ENCODE data around the gene ATRN.

The ATRN gene

DNA sequence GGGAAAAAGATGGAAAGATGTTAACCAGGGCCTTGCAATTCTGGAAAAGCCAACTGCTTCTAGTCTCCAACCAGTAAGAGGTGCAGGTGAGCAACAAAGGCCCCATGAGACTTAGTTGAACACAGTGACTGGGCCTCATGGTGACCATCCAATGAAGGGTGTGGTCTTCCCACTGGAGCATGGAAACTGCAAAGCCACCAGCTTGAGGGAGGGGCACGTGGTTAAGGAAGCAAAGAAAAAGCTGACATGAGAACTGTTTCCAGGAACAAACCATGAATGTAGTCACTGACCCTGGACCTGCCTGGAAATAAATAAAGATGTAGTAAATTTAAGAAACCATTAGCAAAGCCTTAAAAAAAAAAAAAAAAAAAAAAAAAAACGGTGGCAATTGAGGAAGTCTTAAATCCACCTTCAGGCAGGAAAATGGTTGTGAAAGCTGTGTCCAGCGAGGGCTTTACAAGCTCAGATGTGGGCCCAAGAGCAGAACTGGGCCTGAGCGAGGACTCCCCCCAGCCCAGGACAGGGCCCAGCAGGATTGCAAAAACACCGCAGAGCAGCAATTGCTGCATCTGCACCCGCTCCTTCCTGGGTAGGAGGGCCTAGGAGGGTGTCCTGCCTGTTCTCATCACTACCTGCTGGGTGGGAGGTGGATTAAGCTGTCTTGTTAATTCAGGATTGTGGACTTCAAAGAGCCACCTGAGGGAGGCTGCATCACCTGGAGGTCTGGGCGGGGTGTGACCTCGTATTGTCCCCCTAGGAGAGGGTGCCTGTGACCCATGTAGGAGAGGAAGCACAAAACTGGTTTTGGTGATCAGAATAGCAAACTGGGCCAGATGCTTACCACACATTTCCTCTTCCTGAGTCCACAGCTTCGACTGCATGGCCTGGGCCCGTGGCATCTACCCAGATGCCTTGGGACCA lies 182.1 kb downstream of the ATRN start:
- Mint-ChIP-seq H3K27me3 (ENCODE audit: low read depth) (peaks cover 20% of the 10 kb centered on the region), H3K27ac (peak overlapping the region; percentile 62 to 85 (median 80)), H3K36me3 (ENCODE audit: low read depth) (peaks cover 20% of the 10 kb centered on the region), H3K9me3 (no peaks in the 10 kb centered on the region), H3K4me1 (peaks cover 25% of the 10 kb centered on the region), H3K4me3 (no peak overlapping the region)
- TF ChIP-seq, protein P1, sequence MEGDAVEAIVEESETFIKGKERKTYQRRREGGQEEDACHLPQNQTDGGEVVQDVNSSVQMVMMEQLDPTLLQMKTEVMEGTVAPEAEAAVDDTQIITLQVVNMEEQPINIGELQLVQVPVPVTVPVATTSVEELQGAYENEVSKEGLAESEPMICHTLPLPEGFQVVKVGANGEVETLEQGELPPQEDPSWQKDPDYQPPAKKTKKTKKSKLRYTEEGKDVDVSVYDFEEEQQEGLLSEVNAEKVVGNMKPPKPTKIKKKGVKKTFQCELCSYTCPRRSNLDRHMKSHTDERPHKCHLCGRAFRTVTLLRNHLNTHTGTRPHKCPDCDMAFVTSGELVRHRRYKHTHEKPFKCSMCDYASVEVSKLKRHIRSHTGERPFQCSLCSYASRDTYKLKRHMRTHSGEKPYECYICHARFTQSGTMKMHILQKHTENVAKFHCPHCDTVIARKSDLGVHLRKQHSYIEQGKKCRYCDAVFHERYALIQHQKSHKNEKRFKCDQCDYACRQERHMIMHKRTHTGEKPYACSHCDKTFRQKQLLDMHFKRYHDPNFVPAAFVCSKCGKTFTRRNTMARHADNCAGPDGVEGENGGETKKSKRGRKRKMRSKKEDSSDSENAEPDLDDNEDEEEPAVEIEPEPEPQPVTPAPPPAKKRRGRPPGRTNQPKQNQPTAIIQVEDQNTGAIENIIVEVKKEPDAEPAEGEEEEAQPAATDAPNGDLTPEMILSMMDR (IDR thresholded peaks at IDR 0.05; ENCODE audit: unreplicated experiment in 3 of 3) = no peak

DNA sequence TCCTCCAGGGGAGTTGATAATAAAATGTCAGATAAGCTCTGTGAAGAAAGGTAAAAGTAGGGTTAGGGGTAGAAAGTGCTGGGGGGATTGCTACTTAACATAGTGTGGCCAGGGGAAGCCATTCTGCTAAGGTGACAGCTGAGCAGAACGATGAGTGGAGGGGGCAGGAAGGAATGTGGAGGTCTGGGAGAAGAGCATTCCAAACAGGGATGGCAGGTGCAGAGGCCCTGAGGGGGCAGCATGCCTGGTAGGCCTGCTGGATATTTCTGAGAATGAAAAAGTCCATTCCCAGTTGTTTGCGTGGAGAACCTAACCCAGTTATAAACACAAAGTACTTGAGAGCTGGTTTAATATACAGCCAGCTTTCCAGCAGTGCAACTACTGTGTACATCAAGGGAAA lies 183.1 kb downstream of the ATRN start:
- peaks cover 14% of the 10 kb centered on the region for H3K36me3 Mint-ChIP-seq (ENCODE audit: low read depth)
- H3K9me3 Mint-ChIP-seq = no peaks in the 10 kb centered on the region
- H3K4me1 Mint-ChIP-seq = peaks cover 29% of the 10 kb centered on the region
- H3K4me3 Mint-ChIP-seq = peak overlapping the region in 2 of 3 experiments; percentile 1 to 31
- peaks cover 27% of the 10 kb centered on the region for H3K27me3 Mint-ChIP-seq (ENCODE audit: low read depth)
- H3K27ac Mint-ChIP-seq = peak overlapping the region; percentile 62 to 85 (median 80)
- TF ChIP-seq, protein P1 (IDR thresholded peaks at IDR 0.05; ENCODE audit: unreplicated experiment in 3 of 3) = no peak

DNA sequence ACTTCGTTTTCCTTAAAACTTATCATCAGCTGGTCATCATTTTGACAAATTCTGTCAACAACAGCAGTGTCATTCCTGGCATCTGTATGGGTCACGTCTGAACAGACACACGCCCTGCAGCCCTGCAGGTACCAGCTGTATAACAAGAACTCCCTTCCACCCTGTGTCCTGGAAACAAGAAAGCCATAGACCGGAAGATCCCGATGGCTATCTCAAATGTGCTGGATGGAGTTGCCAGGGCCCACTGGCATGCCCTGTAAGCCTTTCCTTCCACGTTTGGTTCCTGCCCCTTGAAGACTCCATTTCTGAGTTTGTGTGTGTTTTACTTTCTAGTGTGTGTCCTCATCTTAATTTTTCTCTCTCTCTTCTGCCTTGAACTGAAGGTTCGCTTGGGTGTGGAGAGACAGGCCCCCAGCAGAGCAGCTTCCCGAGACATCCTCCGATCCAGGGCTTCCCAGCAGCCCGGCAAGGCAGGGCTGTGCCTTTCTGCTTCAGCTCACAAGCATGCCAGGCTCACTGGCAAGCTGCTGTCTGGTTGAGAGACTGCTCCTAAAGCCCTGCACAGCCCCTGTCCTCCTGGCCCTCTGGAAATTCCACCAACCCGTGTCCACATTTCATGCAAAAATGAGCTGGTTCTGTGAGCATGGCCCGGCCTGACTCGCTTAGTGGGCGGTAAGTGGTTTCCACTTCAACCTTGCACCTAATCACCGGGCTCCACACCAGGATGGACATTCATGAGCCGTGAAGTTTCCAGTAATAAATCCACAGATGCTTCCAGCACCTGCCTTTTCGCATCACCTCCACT lies 183.7 kb downstream of the ATRN start:
- H3K4me3 Mint-ChIP-seq = peak overlapping the region in 1 of 3 experiments; percentile 14
- H3K4me1 Mint-ChIP-seq = peaks cover 30% of the 10 kb centered on the region
- H3K9me3 Mint-ChIP-seq = no peaks in the 10 kb centered on the region
- peaks cover 33% of the 10 kb centered on the region for H3K27me3 Mint-ChIP-seq (ENCODE audit: low read depth)
- peaks cover 10% of the 10 kb centered on the region for H3K36me3 Mint-ChIP-seq (ENCODE audit: low read depth)
- TF ChIP-seq, protein P1 (IDR thresholded peaks at IDR 0.05; ENCODE audit: unreplicated experiment in 3 of 3) = no peak
- H3K27ac Mint-ChIP-seq = peak overlapping the region; percentile 62 to 80 (median 73)

DNA sequence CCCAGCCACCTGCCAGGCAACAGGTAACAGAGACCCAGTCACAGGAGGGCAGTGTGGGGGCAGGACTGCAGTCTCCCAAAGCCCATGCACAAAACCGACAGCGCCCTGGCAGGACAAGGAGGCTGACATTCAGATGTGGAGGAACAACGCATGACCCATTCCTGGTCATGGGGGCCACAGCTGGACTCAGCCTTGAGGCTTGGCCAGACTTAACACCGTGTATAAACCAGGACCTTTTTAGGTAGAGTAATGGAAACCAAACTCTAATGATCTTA lies 184.2 kb downstream of the ATRN start:
- TF ChIP-seq, protein P1 (IDR thresholded peaks at IDR 0.05; ENCODE audit: unreplicated experiment in 3 of 3) = no peak
- Mint-ChIP-seq H3K4me3 (no peak overlapping the region), H3K9me3 (no peaks in the 10 kb centered on the region), H3K27me3 (ENCODE audit: low read depth) (peaks cover 39% of the 10 kb centered on the region), H3K4me1 (peaks cover 30% of the 10 kb centered on the region), H3K27ac (peak overlapping the region in 2 of 3 experiments; percentile 62 to 80), H3K36me3 (ENCODE audit: low read depth) (peaks cover 10% of the 10 kb centered on the region)

DNA sequence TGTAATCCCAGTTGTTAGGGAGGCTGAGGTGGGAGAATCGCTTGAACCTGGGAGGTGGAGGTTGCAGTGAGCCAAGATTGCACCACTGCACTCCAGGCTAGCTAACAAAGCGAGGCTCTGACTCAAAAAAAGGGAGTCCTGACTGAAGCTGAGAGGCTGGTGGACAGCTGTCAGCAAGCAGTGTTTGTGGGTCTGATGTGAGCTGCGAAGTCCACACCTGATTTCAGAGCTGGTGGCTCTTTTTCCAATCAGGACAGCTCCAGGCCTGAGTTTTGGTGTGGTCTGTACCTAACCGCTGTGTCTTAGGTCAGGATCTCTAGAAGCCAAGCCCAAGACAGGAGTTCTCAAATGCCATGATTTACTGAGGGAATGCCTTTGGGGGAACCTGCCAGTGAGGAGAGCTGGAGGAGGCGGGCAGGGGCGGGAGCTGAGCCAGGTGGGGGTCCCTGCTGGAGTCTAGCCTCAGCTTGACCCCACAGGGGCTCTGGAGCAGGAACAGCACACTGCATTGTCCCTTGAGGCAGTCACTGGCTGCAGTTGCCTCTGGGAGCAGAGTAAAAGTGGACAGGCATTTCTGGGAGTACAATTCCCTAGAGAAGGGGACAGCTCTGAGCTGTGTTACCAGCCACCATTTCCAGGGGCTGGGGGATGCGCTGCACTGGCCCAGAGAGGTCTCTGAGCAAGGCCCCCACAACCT lies 187.3 kb downstream of the ATRN start:
- no peak overlapping the region for H3K27ac Mint-ChIP-seq
- H3K4me3 Mint-ChIP-seq = no peak overlapping the region
- no peaks in the 10 kb centered on the region for H3K9me3 Mint-ChIP-seq
- peaks cover 4% of the 10 kb centered on the region for H3K36me3 Mint-ChIP-seq (ENCODE audit: low read depth)
- H3K4me1 Mint-ChIP-seq = peaks cover 23% of the 10 kb centered on the region
- peaks cover 58% of the 10 kb centered on the region for H3K27me3 Mint-ChIP-seq (ENCODE audit: low read depth)
- TF ChIP-seq, protein P1 (IDR thresholded peaks at IDR 0.05; ENCODE audit: unreplicated experiment in 3 of 3) = no peak

Data from nephron (organoid).